Stimulated activated CD4-positive, alpha-beta T cell treated with anti-CD3 and anti-CD28 coated beads, Interleukin-2, amount 100 ng/mL, for 24 hours (primary cell): ENCODE results near the gene ADD1.
A peak's percentile ranks its signal among the peaks of the same experiment; 100 is the strongest.

Experiments
- DNase-seq, 2 donors: peaks; one replicate each; pipeline ENCODE4 v3.0.0-alpha.2; 2020

ADD1 gene

GRCh38 chr4:2861631-2862436 lies 18.2 kb downstream of the ADD1 start:
- DNase-seq = no peak

GRCh38 chr4:2862528-2862927 lies 18.9 kb downstream of the ADD1 start:
- no peak for DNase-seq

GRCh38 chr4:2863649-2864048 lies 20.0 kb downstream of the ADD1 start:
- no peak for DNase-seq

- no peak for DNase-seq
Observed at GRCh38 chr4:2865196-2865780, 21.6 kb downstream of the ADD1 start.

GRCh38 chr4:2866160-2866861 lies 22.7 kb downstream of the ADD1 start:
- no peak for DNase-seq

- no peak for DNase-seq
Observed at GRCh38 chr4:2866891-2867290, 23.2 kb downstream of the ADD1 start.

GRCh38 chr4:2867758-2868491 lies 24.3 kb downstream of the ADD1 start:
- no peak for DNase-seq

GRCh38 chr4:2868877-2869487 lies 25.3 kb downstream of the ADD1 start:
- no peak for DNase-seq

GRCh38 chr4:2869659-2870058 lies 26.0 kb downstream of the ADD1 start:
- no peak for DNase-seq

- DNase-seq = no peak
Observed at GRCh38 chr4:2870082-2870481, 26.4 kb downstream of the ADD1 start.

- DNase-seq = no peak
Observed at GRCh38 chr4:2871466-2871865, 27.8 kb downstream of the ADD1 start.

- no peak for DNase-seq
Observed at GRCh38 chr4:2871911-2872310, 28.3 kb downstream of the ADD1 start.

GRCh38 chr4:2873329-2873728 lies 29.7 kb downstream of the ADD1 start:
- DNase-seq = no peak

- no peak for DNase-seq
Observed at GRCh38 chr4:2874861-2875260, 31.2 kb downstream of the ADD1 start.

GRCh38 chr4:2875556-2875955 lies 31.9 kb downstream of the ADD1 start:
- DNase-seq = no peak

GRCh38 chr4:2878346-2878745 lies 34.7 kb downstream of the ADD1 start:
- peak in 1 of 2 donors; percentile 26 for DNase-seq

GRCh38 chr4:2879026-2879425 lies 35.4 kb downstream of the ADD1 start:
- no peak for DNase-seq

GRCh38 chr4:2881431-2881830 lies 37.8 kb downstream of the ADD1 start:
- no peak for DNase-seq

GRCh38 chr4:2882341-2882740 lies 38.7 kb downstream of the ADD1 start:
- DNase-seq = no peak

- no peak for DNase-seq
Observed at GRCh38 chr4:2886161-2886560, 42.5 kb downstream of the ADD1 start.

GRCh38 chr4:2886622-2887021 lies 43.0 kb downstream of the ADD1 start:
- no peak for DNase-seq

GRCh38 chr4:2887343-2887742 lies 43.7 kb downstream of the ADD1 start:
- no peak for DNase-seq

GRCh38 chr4:2888886-2889285 lies 45.2 kb downstream of the ADD1 start:
- DNase-seq = no peak
